AG04450 (cell line): ENCODE data around the gene PTCD2. TPM values are rescaled to one million over a fixed set of nuclear protein-coding genes. Genes with fewer than 3 reads are reported as not detected.

Source experiments
- CTCF ChIA-PET: fragments of 300-600, 350-600 bp; formaldehyde crosslinking; extraction: SDS; loops from one replicate; lab custom pipeline; 2022; ENCODE audit warnings: antibody characterized with exemption, inconsistent platforms; lab: Charles Lee
- POLR2A ChIA-PET: fragments of 350-600 bp; formaldehyde crosslinking; extraction: SDS; loops from one replicate; lab custom pipeline; 2021; ENCODE audit warnings: antibody characterized with exemption, inconsistent platforms; lab: Yijun Ruan, JAX
- DNase-seq: peaks from one replicate; pipeline ENCODE4 v3.0.0-alpha.2; 2011; ENCODE audit warnings: low read depth, low spot score
- H3K27ac ChIP-seq: one replicate; pipeline ENCODE4 v1.5.1; 2012; ENCODE audit warnings: low read depth, low read length, control low read depth
- H3K27me3 ChIP-seq: one replicate; pipeline ENCODE4 v1.6.0; 2012; ENCODE audit warnings: low read length; ENCODE audit not compliant: control insufficient read depth, insufficient read depth
- H3K4me3 ChIP-seq: 2 replicates; pipeline ENCODE4 v1.5.1; 2011; ENCODE audit warnings: mild to moderate bottlenecking, low read depth, low read length, control low read depth
- H3K9me3 ChIP-seq: 2 replicates; pipeline ENCODE4 v1.5.1; 2012; ENCODE audit warnings: low read length; ENCODE audit not compliant: control insufficient read depth, insufficient read depth
- CTCF ChIP-seq: IDR thresholded peaks from 2 replicates; pipeline ENCODE4 v1.5.1; 2011; ENCODE audit warnings: low read depth, low read length, control low read depth, inconsistent platforms
- polyA plus RNA-seq: library from polyadenylated mRNA; depleted of rRNA; stranded (reverse); fragments of >200 nt; gene quantifications from 2 replicates; pipeline ENCODE4 v1.2.3, GENCODE V29; 2011

The PTCD2 gene
- polyA plus RNA-seq, 1 experiment, result 13.9 TPM

DNA sequence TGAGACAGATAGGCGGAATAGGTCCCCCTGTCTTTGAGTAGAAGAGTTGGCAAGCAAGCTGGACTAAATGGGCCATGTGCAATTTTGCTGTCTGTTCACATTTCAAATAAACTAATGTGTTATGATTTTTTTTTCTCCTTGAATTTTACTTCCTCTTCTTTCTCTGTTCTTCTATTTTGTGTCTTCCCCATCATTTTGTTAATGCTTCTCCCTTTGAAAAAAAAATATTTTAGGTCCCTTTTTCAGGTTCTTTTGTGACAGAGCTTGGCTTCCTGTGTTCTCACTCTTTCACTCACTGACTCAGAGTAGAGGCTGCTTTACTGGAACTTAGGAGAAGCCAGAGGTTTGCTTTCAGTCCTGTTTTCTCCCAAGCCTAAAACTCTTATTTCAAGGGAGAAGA, 48.1 kb downstream of the PTCD2 start:
- H3K4me3 ChIP-seq, result no peak overlapping the region
- no peaks in the 10 kb centered on the region for H3K9me3 ChIP-seq
- no peak overlapping the region for H3K27ac ChIP-seq
- TF ChIP-seq CTCF, result no peak
- ChIA-PET POLR2A (interaction anchor here (0.7 kb wide), 1 partner anchor 50 kb away, joined by 3 read pairs; no protein-coding TSS in a partner anchor), CTCF (interaction anchor here (1.1 to 3.3 kb wide), 2 partner anchors 155 to 521 kb away, joined by 3 to 20 read pairs; no protein-coding TSS in a partner anchor)
- no peaks in the 10 kb centered on the region for H3K27me3 ChIP-seq
- no peak for DNase-seq

GRCh38 chr5:72369301-72369700, 49.1 kb downstream of the PTCD2 start:
- ChIA-PET POLR2A (no interaction called here), CTCF (interaction anchor here (0.7 to 3.3 kb wide), 3 partner anchors 13 to 241 kb away, joined by 3 to 20 read pairs (median 4); no protein-coding TSS in a partner anchor)
- H3K4me3 ChIP-seq, result no peak overlapping the region
- no peaks in the 10 kb centered on the region for H3K9me3 ChIP-seq
- H3K27me3 ChIP-seq, result no peaks in the 10 kb centered on the region
- TF ChIP-seq CTCF, result no peak
- no peak overlapping the region for H3K27ac ChIP-seq
- DNase-seq, result no peak

DNA sequence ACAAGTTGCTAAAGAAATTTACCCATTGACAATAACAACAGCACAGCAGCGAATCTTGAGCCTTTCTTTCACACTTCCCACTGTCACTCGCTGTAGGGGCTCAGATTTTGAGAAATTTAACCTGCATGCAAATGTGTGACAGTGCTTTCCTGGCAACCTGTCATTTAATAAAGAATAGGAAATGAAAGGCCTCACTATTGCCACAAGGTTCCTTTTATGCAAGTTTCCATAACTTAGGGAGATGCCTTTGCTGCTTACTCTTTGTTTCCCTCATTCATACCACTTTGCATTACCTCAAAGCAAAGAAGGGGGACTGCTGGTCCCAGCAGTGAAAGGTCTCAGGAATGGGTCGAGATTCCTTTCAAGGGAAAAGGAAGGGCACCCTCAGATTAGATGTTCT, 49.5 kb downstream of the PTCD2 start:
- ChIA-PET POLR2A (no interaction called here), CTCF (interaction anchor here (0.7 to 3.3 kb wide), 3 partner anchors 14 to 241 kb away, joined by 3 to 20 read pairs (median 4); no protein-coding TSS in a partner anchor)
- Histone ChIP-seq H3K27me3 (no peaks in the 10 kb centered on the region), H3K9me3 (peaks cover 3% of the 10 kb centered on the region; the same call in 1 of the 2 replicates), H3K27ac (no peak overlapping the region), H3K4me3 (no peak overlapping the region)
- no peak for DNase-seq
- TF ChIP-seq CTCF, result no peak

DNA sequence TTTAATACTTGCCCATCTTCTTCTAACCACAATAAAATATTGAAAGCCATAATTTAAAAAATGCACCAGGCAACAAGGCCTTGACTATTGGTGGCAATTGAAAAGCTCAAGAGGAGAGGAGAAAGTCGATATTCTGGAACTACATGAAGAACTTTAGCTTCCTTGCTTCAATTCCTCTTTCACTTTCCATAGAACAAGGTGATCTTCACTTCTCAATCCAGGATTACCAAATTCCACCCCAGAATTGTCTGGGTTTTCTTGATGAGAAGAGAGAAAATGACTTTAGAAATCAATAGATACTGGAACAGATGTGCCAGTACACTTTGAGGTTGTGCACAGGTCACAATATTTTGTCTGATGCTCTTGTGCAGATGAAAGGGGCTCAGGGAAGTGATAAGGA, 52.2 kb downstream of the PTCD2 start:
- peaks cover 4% of the 10 kb centered on the region; the same call in 1 of the 2 replicates for H3K9me3 ChIP-seq
- CTCF ChIA-PET, result no interaction called here
- H3K4me3 ChIP-seq, result no peak overlapping the region
- no peaks in the 10 kb centered on the region for H3K27me3 ChIP-seq
- no peak for TF ChIP-seq CTCF
- POLR2A ChIA-PET, result no interaction called here
- DNase-seq, result no peak
- H3K27ac ChIP-seq, result no peak overlapping the region

GRCh38 chr5:72372923-72373322, 52.8 kb downstream of the PTCD2 start:
- no peak for DNase-seq
- no peak for TF ChIP-seq CTCF
- CTCF ChIA-PET, result interaction anchor here (1.2 kb wide), 1 partner anchor 151 kb away, joined by 3 read pairs; no protein-coding TSS in a partner anchor
- Histone ChIP-seq H3K27me3 (no peaks in the 10 kb centered on the region), H3K4me3 (no peak overlapping the region), H3K27ac (no peak overlapping the region), H3K9me3 (peaks cover 4% of the 10 kb centered on the region; the same call in 1 of the 2 replicates)
- POLR2A ChIA-PET, result interaction anchor here (0.7 kb wide), 1 partner anchor 237 kb away, joined by 4 read pairs; no protein-coding TSS in a partner anchor
